ENCODE measurements around the gene SLC24A1.

Gene SLC24A1

GRCh38 chr15:65626856-65627255, 5.1 kb downstream of the SLC24A1 start:
- Histone ChIP-seq H3K4me3 (no peak overlapping the region), H3K4me2 (no peak overlapping the region), H3K9ac (no peak overlapping the region), H4K20me1 (no peaks in the 10 kb centered on the region), H3K9me3 (replicated peaks in 1 of 11) (no peaks in the 10 kb centered on the region), H3K27me3 (no peaks in the 10 kb centered on the region), H3K4me1 (peaks cover 0 to 14% (median 9%) of the 10 kb centered on the region in 10 experiments; a peak in 12 of 20 replicates), H3K36me3 (peaks cover 0 to 26% (median 0%) of the 10 kb centered on the region in 11 experiments; a peak in 9 of 22 replicates), H3K27ac (no peak overlapping the region)
- no peak for TF ChIP-seq Cebpa-rat (IDR thresholded peaks at IDR 0.05)

- Histone ChIP-seq H3K27me3 (no peaks in the 10 kb centered on the region), H3K36me3 (peaks cover 0 to 19% (median 0%) of the 10 kb centered on the region in 11 experiments; a peak in 9 of 22 replicates), H3K4me3 (no peak overlapping the region), H3K4me2 (no peak overlapping the region), H3K27ac (no peak overlapping the region), H4K20me1 (no peaks in the 10 kb centered on the region), H3K4me1 (peaks cover 0 to 10% (median 7%) of the 10 kb centered on the region in 10 experiments; a peak in 15 of 20 replicates), H3K9ac (no peak overlapping the region), H3K9me3 (replicated peaks in 1 of 11) (no peaks in the 10 kb centered on the region)
- no peak for TF ChIP-seq Cebpa-rat (IDR thresholded peaks at IDR 0.05)
Observed at GRCh38 chr15:65629548-65629947, 7.8 kb downstream of the SLC24A1 start.

GRCh38 chr15:65630760-65631159, 9.0 kb downstream of the SLC24A1 start:
- H3K36me3 ChIP-seq, result peaks cover 0 to 7% (median 0%) of the 10 kb centered on the region in 11 experiments; a peak in 6 of 22 replicates
- no peak for TF ChIP-seq Cebpa-rat (IDR thresholded peaks at IDR 0.05)
- no peak overlapping the region for H3K4me3 ChIP-seq
- H3K27ac ChIP-seq, result no peak overlapping the region
- no peak overlapping the region for H3K4me2 ChIP-seq
- H3K9me3 ChIP-seq (replicated peaks in 1 of 11), result no peaks in the 10 kb centered on the region
- no peak overlapping the region for H3K9ac ChIP-seq
- no peaks in the 10 kb centered on the region for H3K27me3 ChIP-seq
- H4K20me1 ChIP-seq, result no peaks in the 10 kb centered on the region
- H3K4me1 ChIP-seq, result peaks cover 0 to 9% (median 0%) of the 10 kb centered on the region in 10 experiments; a peak in 4 of 20 replicates

- peaks cover 0 to under 1% (median 0%) of the 10 kb centered on the region in 11 experiments; a peak in 1 of 22 replicates for H3K36me3 ChIP-seq
- H4K20me1 ChIP-seq, result no peaks in the 10 kb centered on the region
- H3K27ac ChIP-seq, result no peak overlapping the region
- no peaks in the 10 kb centered on the region for H3K9me3 ChIP-seq (replicated peaks in 1 of 11)
- H3K9ac ChIP-seq, result no peak overlapping the region
- no peak overlapping the region for H3K4me2 ChIP-seq
- TF ChIP-seq Cebpa-rat (IDR thresholded peaks at IDR 0.05), result no peak
- peaks cover 0 to 9% (median 0%) of the 10 kb centered on the region in 10 experiments; a peak in 4 of 20 replicates for H3K4me1 ChIP-seq
- H3K27me3 ChIP-seq, result no peaks in the 10 kb centered on the region
- H3K4me3 ChIP-seq, result no peak overlapping the region
Observed at GRCh38 chr15:65631503-65631902, 9.8 kb downstream of the SLC24A1 start.

GRCh38 chr15:65632780-65633375, 11.1 kb downstream of the SLC24A1 start:
- H3K27ac ChIP-seq, result no peak overlapping the region
- no peaks in the 10 kb centered on the region for H3K27me3 ChIP-seq
- H3K4me3 ChIP-seq, result no peak overlapping the region
- no peaks in the 10 kb centered on the region for H4K20me1 ChIP-seq
- H3K4me1 ChIP-seq, result peaks cover 0 to 9% (median 0%) of the 10 kb centered on the region in 10 experiments; a peak in 4 of 20 replicates
- H3K36me3 ChIP-seq, result no peaks in the 10 kb centered on the region
- TF ChIP-seq Cebpa-rat (IDR thresholded peaks at IDR 0.05), result no peak
- H3K9me3 ChIP-seq (replicated peaks in 1 of 11), result no peaks in the 10 kb centered on the region
- H3K9ac ChIP-seq, result no peak overlapping the region
- no peak overlapping the region for H3K4me2 ChIP-seq

GRCh38 chr15:65633752-65634151, 12.0 kb downstream of the SLC24A1 start:
- Histone ChIP-seq H3K4me2 (peak overlapping the region in 2 of 11 experiments; percentile 23 to 56; a peak in 1 of 22 replicates), H3K9ac (no peak overlapping the region), H3K4me3 (no peak overlapping the region)

GRCh38 chr15:65634356-65634755, 12.6 kb downstream of the SLC24A1 start:
- H3K27me3 ChIP-seq, result no peaks in the 10 kb centered on the region
- H4K20me1 ChIP-seq, result no peaks in the 10 kb centered on the region
- H3K4me1 ChIP-seq, result peaks cover 0 to 17% (median 6%) of the 10 kb centered on the region in 10 experiments; a peak in 8 of 20 replicates
- TF ChIP-seq Cebpa-rat (IDR thresholded peaks at IDR 0.05), result no peak
- H3K9me3 ChIP-seq (replicated peaks in 1 of 11), result no peaks in the 10 kb centered on the region
- H3K27ac ChIP-seq, result no peak overlapping the region
- peak overlapping the region in 4 of 11 experiments; percentile 14 to 56 (median 22); a peak in 4 of 22 replicates for H3K4me2 ChIP-seq
- no peak overlapping the region for H3K9ac ChIP-seq
- no peak overlapping the region for H3K4me3 ChIP-seq
- no peaks in the 10 kb centered on the region for H3K36me3 ChIP-seq

More at GRCh38 chr15:65633752-65634151, 12.0 kb downstream of the SLC24A1 start:
- Histone ChIP-seq H3K27me3 (no peaks in the 10 kb centered on the region), H4K20me1 (no peaks in the 10 kb centered on the region), H3K9me3 (replicated peaks in 1 of 11) (no peaks in the 10 kb centered on the region), H3K4me1 (peaks cover 0 to 14% (median 4%) of the 10 kb centered on the region in 10 experiments; a peak in 7 of 20 replicates), H3K36me3 (no peaks in the 10 kb centered on the region), H3K27ac (no peak overlapping the region)
- TF ChIP-seq Cebpa-rat (IDR thresholded peaks at IDR 0.05), result no peak

GRCh38 chr15:65638109-65638508, 16.4 kb downstream of the SLC24A1 start:
- H3K27me3 ChIP-seq, result no peaks in the 10 kb centered on the region
- no peak overlapping the region for H3K4me3 ChIP-seq
- TF ChIP-seq Cebpa-rat (IDR thresholded peaks at IDR 0.05), result no peak
- no peaks in the 10 kb centered on the region for H4K20me1 ChIP-seq
- no peak overlapping the region for H3K27ac ChIP-seq
- H3K4me1 ChIP-seq, result peaks cover 5 to 23% (median 13%) of the 10 kb centered on the region in 10 experiments; a peak in 13 of 20 replicates
- H3K9me3 ChIP-seq (replicated peaks in 1 of 11), result no peaks in the 10 kb centered on the region
- peak overlapping the region in 1 of 11 experiments; percentile 7; a peak in 1 of 22 replicates for H3K9ac ChIP-seq
- no peaks in the 10 kb centered on the region for H3K36me3 ChIP-seq
- H3K4me2 ChIP-seq, result peak overlapping the region in 4 of 11 experiments; percentile 11 to 52 (median 18); a peak in 6 of 22 replicates

GRCh38 chr15:65638681-65639089, 16.9 kb downstream of the SLC24A1 start:
- Histone ChIP-seq H3K4me2 (peak overlapping the region in 7 of 11 experiments; percentile 11 to 52 (median 20); a peak in 9 of 22 replicates), H3K9ac (no peak overlapping the region), H4K20me1 (no peaks in the 10 kb centered on the region), H3K4me1 (peaks cover 5 to 23% (median 13%) of the 10 kb centered on the region in 10 experiments; a peak in 13 of 20 replicates), H3K27me3 (no peaks in the 10 kb centered on the region), H3K4me3 (no peak overlapping the region), H3K36me3 (no peaks in the 10 kb centered on the region), H3K9me3 (replicated peaks in 1 of 11) (no peaks in the 10 kb centered on the region), H3K27ac (no peak overlapping the region)
- no peak for TF ChIP-seq Cebpa-rat (IDR thresholded peaks at IDR 0.05)
